Effector memory CD8-positive, alpha-beta T cell (primary cell): ENCODE results near the gene PPM1H.

ENCODE experiments used
- ATAC-seq: fragments of 150-1000 bp; cut with Tn5 transposase; replicated peaks from 2 replicates; pipeline ENCODE4 v1.10.0; 2021; ENCODE audit warnings: mild to moderate bottlenecking, moderate library complexity
- DNase-seq, 3 experiments: peaks; one replicate each; pipeline ENCODE4 v3.0.0; 2021
- H3K27ac Mint-ChIP-seq, 2 donors: one replicate each; pipeline ENCODE4 v1.8.0; 2022; ENCODE audit warnings: mild to moderate bottlenecking in 2 of 2, mixed read lengths in 2 of 2, moderate library complexity in 2 of 2
- H3K27me3 Mint-ChIP-seq, 2 donors: one replicate each; pipeline ENCODE4 v1.8.0; 2022; ENCODE audit warnings: mixed read lengths in 2 of 2
- H3K36me3 Mint-ChIP-seq: one replicate; pipeline ENCODE4 v1.8.0; 2022; ENCODE audit warnings: mild to moderate bottlenecking, moderate library complexity, mixed read lengths; ENCODE audit not compliant: insufficient read depth
- H3K4me1 Mint-ChIP-seq, 2 donors: one replicate each; pipeline ENCODE4 v1.8.0; 2022; ENCODE audit warnings: low read depth in 2 of 2, mixed read lengths in 2 of 2
- H3K4me3 Mint-ChIP-seq, 2 donors: one replicate each; pipeline ENCODE4 v1.8.0; 2022; ENCODE audit warnings: mild to moderate bottlenecking in 2 of 2, mixed read lengths in 2 of 2, moderate library complexity in 2 of 2
- H3K9me3 Mint-ChIP-seq, 2 donors: one replicate each; pipeline ENCODE4 v1.8.0; 2022; ENCODE audit warnings: mixed read lengths in 2 of 2

The PPM1H gene

DNA sequence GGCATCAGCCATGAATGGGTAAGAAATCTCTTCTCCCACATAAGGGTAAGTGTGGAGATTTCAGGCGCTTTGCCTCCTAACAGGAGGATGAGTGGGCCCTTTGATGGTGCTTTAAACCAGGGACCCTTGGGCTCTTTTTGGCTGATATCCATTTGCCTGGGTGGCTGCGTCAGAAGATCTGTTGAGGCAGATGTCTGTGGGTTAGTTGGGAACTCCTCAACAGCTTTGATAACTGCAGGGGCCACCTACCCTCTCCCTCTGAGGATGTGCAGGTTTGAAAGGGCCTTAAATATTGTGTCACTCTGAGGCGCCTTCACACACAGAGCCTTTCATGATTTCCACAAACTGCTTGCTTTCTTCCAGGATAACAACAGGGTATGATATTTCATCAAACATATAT, 210.7 kb downstream of the PPM1H start:
- H3K4me1 Mint-ChIP-seq = peaks cover 0 to 4% of the 10 kb centered on the region in 2 donors
- H3K9me3 Mint-ChIP-seq = no peaks in the 10 kb centered on the region
- no peak for ATAC-seq

DNA sequence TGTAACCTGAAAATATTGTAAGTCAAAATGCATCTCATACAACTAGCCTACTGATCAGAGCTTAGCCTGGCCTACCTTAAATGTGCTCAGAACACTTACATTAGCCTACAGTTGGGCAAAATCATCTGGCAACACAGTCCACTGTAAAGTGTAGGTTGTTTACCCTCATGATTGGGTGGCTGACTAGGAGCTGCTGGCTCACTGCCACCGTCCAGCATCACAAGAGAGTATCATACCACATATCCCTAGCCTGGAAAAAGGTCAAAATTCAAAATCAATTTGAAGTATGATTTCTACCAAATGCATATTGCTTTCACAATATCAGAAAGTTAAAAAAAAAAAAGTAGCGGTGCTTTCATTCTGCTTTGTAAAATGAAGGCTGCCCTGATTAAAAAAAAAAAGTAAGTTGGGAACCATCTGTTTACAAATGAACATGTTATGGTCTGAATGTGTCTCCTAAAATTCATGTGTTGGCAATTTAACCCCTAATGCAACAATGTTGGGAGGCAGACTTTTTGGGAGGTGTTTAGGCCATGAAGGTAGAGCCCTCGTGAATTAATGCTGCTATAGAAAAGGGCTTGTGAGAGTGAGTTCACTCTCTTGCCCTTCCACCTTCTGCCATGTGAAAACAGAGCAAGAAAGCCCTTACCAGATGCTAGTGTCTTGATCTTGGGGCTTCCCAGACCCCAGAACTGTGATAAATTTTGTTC, 211.8 kb downstream of the PPM1H start:
- ATAC-seq = no peak
- no peak for DNase-seq
- Mint-ChIP-seq H3K27ac (no peak overlapping the region), H3K27me3 (peaks cover 0 to 1% of the 10 kb centered on the region in 2 donors), H3K36me3 (no peaks in the 10 kb centered on the region), H3K4me3 (no peak overlapping the region), H3K9me3 (no peaks in the 10 kb centered on the region), H3K4me1 (no peaks in the 10 kb centered on the region)

More for the DNA sequence above, 210.7 kb downstream of the PPM1H start:
- Mint-ChIP-seq H3K4me3 (no peak overlapping the region), H3K36me3 (no peaks in the 10 kb centered on the region), H3K27ac (no peak overlapping the region), H3K27me3 (peaks cover 0 to 13% of the 10 kb centered on the region in 2 donors)
- DNase-seq = no peak

DNA sequence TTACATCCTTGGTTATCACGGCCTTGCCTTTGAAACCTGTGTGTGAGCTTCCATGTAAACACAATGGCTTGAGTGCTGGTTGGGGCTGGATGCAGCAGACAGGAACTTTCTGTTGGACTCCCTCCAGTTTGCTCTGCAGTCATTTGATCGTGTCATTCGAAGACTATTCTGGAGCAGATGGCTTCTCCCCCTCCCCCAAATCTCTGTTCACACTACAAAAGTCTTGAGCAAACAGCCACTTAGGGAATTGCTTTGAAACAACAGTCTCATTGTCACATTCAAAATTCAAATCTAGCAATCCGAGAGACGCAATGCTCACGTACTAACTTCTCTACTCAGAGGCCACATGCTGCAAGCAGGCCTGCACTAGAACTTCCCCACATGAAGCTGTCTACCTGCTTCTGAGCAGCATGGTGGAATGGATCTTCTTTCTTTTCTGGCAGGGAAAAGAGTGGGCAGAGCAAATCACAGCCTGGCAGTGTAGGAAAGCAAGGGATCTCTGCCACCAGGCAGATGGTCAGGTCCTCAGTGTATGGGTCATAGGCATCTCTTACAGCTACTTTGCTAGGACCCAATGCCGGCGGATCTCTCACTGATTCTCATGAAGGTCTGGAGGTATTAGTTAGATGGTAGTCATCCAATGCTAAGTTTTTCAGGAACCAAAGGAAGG, 214.2 kb downstream of the PPM1H start:
- no peak for ATAC-seq
- H3K27ac Mint-ChIP-seq = no peak overlapping the region
- no peak overlapping the region for H3K4me3 Mint-ChIP-seq
- no peaks in the 10 kb centered on the region for H3K9me3 Mint-ChIP-seq
- H3K27me3 Mint-ChIP-seq = no peaks in the 10 kb centered on the region
- DNase-seq = no peak
- H3K4me1 Mint-ChIP-seq = no peaks in the 10 kb centered on the region
- H3K36me3 Mint-ChIP-seq = no peaks in the 10 kb centered on the region

DNA sequence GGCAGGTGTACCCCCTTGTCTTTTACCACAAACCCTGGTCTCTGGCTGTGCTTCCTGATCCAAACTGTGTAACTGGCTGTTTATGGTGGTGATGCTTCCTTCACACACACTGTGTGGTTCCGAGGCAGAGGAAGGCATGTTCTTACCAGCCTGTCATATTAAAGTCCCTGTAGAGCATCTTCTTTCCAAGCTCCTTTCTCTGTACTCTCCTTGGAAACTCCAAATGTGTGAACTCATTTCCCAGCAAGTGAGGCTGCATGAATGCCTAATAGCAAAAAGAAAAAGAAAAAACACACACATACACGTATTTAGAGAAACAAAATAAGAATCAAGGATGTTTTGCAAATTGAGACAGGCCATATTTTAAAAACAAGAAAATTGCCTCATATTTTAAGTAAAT, 214.9 kb downstream of the PPM1H start:
- no peaks in the 10 kb centered on the region for H3K27me3 Mint-ChIP-seq
- DNase-seq = no peak
- no peak overlapping the region for H3K27ac Mint-ChIP-seq
- H3K9me3 Mint-ChIP-seq = no peaks in the 10 kb centered on the region
- H3K4me1 Mint-ChIP-seq = no peaks in the 10 kb centered on the region
- no peaks in the 10 kb centered on the region for H3K36me3 Mint-ChIP-seq
- no peak overlapping the region for H3K4me3 Mint-ChIP-seq
- ATAC-seq = no peak

DNA sequence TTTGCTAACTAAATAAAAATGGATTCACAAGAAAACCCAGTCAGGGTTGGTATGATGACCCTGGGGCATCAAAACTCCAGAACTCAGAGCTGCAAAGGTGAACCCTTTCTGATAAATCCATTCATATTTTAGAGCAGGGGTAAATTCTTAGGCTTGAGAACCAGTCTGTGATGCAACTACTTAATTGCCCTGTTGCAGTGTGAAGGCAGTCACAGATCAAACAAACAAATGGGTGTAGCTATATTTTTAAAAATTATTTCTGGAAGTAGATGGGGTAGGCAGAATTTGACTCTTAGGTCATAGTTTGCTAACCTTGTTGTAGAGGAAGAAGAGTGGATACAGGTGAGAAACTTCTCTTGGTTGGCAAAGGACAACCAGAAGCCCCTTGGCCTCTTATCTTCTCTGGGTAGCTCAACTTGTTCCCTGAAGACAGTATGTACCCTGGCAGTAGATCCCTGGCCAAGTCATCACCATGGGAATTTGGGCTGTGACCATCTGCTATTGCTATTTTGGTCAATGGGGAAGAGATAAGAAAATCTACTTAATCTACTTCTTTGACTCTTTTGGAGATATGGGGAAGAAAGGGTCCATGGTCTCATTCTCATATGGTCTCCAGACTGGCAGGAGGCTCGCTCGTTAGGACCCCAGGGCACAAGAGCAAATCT, 216.1 kb downstream of the PPM1H start:
- Mint-ChIP-seq H3K9me3 (no peaks in the 10 kb centered on the region), H3K27me3 (no peaks in the 10 kb centered on the region), H3K36me3 (no peaks in the 10 kb centered on the region), H3K27ac (no peak overlapping the region), H3K4me3 (no peak overlapping the region), H3K4me1 (no peaks in the 10 kb centered on the region)
- ATAC-seq = no peak
- DNase-seq = no peak

DNA sequence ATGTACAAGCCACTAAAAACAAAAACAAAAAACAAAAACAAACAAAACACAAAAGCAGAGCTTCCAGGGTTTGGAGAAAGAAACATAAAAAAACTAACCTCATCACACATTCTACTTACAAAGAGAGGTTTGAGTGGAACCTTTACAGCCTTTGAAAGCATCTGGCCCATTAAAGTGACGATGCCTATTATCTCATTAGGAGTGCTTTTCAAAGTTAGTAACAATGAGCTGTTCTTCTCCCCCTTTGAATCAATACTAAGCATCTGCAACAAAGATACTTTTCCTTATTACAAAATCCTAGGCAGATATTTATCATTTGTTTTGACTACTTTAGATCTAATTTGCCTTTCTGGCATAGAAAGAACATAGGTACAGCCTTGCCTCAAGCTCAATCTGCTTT, 217.3 kb downstream of the PPM1H start:
- DNase-seq (no peak), ATAC-seq (no peak)
- Mint-ChIP-seq H3K4me3 (no peak overlapping the region), H3K27me3 (no peaks in the 10 kb centered on the region), H3K4me1 (no peaks in the 10 kb centered on the region), H3K9me3 (no peaks in the 10 kb centered on the region), H3K27ac (no peak overlapping the region), H3K36me3 (no peaks in the 10 kb centered on the region)

DNA sequence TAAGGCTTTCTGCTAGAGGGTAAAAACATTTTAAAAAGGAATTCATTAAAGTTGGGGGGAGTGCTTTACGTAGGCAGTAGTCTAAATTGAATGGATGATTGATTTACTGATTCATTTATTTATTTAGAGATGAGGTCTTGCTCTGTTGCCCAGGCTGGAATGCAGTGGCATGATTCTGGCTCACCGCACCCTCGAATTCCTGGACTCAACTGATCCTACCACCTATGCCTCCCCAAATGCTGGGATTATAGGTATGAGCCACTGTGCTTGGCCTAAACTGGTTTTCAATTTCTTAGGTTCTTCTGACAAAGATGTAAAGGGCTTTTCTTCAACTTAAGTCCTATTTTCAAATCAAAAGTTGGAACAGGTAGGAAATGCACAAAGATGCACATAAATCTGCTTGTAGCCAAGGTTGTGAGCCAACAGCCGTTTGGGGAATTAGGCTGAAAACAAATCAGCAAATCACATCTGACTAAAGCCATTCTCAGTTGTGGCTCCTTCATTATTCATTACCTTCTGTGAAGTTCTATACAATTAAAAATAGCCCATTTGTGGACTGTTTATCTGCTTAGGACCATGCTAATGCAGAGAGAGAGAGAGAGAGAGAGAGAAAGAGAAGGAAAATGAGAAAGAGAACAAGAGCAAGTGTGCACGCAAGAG, 218.0 kb downstream of the PPM1H start:
- no peaks in the 10 kb centered on the region for H3K4me1 Mint-ChIP-seq
- ATAC-seq = no peak
- H3K36me3 Mint-ChIP-seq = no peaks in the 10 kb centered on the region
- DNase-seq = no peak
- no peaks in the 10 kb centered on the region for H3K27me3 Mint-ChIP-seq
- H3K9me3 Mint-ChIP-seq = no peaks in the 10 kb centered on the region
- no peak overlapping the region for H3K27ac Mint-ChIP-seq
- no peak overlapping the region for H3K4me3 Mint-ChIP-seq

DNA sequence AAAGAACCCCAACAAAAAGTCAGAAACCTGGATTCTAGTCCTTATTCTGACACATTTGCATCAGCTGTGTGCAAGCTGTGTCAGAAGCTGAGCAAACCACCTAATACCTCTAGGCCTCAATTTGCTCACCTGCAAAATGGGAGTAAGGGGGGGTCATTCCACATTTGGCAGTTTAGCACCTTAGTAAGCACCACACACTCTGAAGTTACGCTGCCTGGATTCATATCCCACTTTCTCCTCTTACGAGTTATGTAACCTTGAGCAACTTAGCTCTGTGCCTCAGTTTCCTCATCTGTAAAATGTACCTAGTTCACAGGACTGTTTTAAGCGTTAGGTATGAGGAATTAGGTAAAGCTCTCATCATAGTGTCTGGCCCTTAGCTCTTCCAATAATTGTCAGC, 218.9 kb downstream of the PPM1H start:
- Mint-ChIP-seq H3K36me3 (no peaks in the 10 kb centered on the region), H3K27ac (no peak overlapping the region), H3K4me1 (no peaks in the 10 kb centered on the region), H3K4me3 (no peak overlapping the region), H3K27me3 (no peaks in the 10 kb centered on the region), H3K9me3 (no peaks in the 10 kb centered on the region)
- no peak for DNase-seq
- ATAC-seq = no peak

DNA sequence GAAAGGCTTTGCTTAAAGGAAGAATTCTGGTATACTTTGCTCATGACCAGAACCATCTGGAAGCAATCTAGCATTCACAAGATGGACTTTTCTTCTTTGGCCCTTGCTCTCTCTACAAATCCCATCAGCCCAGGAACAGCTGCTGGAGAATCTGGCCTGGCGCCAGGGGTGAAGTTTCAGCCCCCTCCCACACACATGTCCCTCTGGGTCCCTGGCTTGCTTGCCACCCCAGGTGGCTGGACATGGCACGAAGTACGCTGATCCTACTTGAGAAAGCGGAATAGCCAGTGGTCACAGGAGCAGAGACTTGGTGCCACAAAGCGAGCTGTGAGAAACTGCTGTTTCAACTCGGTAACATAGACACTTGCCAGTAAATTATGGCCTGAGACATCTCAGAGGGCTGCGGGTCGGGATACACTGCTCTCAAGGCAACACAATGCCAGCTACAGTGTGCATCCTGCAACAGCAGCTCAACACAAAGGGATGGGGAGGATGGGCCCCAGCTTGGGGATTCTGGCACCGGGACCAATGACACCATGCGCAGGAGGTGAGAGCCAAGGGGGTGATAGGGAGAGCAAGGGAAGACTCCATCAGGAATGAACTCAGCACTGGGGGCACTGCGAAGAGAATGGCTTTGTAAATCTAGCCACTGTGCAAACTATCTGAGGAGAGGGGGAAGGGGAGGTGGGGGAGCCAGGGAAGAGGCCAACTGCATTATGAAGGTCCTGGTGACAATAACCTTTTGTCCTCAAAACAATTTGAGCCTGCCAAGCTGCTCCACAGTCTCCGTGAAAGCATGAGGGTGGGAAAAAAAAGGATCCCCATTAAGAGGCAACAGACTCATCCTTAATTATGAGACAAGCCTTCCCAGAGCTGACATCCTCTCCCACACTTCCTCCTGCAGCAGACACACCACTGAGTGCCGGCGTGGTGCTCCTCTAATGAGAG, 219.9 kb downstream of the PPM1H start:
- no peaks in the 10 kb centered on the region for H3K36me3 Mint-ChIP-seq
- no peaks in the 10 kb centered on the region for H3K9me3 Mint-ChIP-seq
- no peak overlapping the region for H3K4me3 Mint-ChIP-seq
- no peaks in the 10 kb centered on the region for H3K4me1 Mint-ChIP-seq
- ATAC-seq (no peak), DNase-seq (no peak)
- no peak overlapping the region for H3K27ac Mint-ChIP-seq
- no peaks in the 10 kb centered on the region for H3K27me3 Mint-ChIP-seq

DNA sequence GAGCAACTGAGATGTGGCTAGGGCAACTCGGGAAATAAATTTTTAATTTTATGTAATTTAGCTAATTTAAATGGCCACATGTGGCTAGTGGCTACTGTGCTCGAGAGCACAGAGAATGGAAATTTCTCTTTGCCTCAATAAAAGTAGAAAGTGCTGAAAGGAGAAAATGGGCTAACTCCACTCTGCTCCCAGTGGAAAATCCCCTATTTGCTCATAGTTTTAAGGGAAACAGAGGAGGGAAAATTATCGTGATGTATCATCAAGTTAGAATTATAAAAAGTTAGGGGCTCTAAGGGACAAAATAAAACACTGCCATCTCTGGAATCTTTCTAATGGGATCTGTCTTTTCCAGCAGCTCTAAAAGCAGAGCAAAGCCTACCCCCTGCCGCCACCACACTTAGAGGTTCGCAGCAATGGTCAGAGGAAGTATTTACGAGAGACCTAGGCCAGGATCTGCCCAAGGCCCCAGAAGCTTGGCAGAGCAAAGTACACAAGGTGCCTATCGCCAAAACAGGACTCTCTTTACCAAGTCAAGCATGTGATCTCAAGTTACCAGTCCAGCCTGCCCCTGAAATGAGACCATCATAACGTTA, 220.7 kb downstream of the PPM1H start:
- DNase-seq (no peak), ATAC-seq (no peak)
- Mint-ChIP-seq H3K27ac (no peak overlapping the region), H3K36me3 (no peaks in the 10 kb centered on the region), H3K4me1 (no peaks in the 10 kb centered on the region), H3K9me3 (no peaks in the 10 kb centered on the region), H3K4me3 (no peak overlapping the region), H3K27me3 (peaks cover 0 to 7% of the 10 kb centered on the region in 2 donors)

DNA sequence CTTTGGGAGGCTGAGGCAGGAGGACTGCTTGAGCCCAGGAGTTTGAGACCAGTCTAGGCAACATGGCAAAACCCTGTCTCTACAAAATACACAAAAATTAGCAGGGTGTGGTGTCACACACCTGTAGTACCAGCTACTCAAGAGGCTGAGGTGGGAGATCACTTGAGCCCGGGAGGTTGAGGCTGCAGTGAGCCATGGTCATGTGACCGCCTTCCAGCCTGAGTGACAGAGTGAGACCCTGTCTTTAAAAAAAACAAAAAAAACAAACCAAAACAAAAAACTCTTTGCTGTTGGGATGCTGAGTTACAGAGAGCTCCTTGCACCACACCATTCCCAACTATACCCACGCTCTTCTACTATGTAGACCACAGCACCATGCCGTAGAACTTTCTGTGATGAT, 221.2 kb downstream of the PPM1H start:
- DNase-seq = no peak
- Mint-ChIP-seq H3K4me3 (no peak overlapping the region), H3K4me1 (no peaks in the 10 kb centered on the region), H3K27me3 (peaks cover 0 to 10% of the 10 kb centered on the region in 2 donors), H3K9me3 (no peaks in the 10 kb centered on the region), H3K27ac (no peak overlapping the region), H3K36me3 (no peaks in the 10 kb centered on the region)
- no peak for ATAC-seq

DNA sequence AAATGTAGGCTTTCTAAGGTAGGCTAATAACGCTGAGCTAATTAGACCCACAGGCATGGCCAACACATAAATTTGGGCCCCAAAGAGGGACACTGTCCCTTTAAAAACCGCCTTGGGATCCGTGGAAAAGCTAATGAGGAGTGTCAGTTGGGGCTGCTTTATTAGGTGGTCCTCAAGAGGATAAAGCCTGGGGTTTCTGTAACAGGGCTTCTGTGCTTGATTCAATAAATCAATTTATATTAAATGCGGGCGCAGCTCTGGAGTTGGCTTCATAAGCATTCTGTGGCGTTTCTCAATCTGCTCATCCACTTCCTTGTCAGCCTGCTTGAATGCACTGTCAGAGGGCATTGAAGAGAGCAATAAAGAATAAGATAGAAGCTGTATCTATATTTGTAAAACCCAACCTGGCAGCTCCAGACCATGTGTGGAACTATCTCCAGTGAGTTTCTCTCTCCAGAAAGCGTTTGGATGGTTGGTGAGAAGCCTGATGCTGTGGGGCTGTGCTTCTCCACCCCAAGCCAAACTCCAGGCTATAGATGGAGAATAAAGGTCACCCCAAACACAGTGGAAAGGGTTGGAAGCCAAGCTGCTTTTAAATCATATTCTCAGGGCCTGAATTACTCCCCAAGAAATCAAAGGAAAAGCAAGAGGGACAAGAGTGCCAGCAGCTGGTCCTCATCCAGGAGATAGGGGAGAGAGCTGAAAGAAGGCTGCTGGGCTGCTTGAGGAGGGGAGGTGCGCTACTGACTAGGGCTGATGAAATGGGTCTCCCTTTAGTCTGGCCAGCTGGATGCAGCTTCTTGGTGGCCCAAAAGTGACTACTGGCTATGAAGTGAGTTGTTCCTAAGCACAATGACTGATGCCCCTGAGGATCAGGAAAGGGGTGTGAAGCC, 222.0 kb downstream of the PPM1H start:
- no peaks in the 10 kb centered on the region for H3K4me1 Mint-ChIP-seq
- DNase-seq = no peak
- H3K4me3 Mint-ChIP-seq = no peak overlapping the region

More for the DNA sequence above, 222.0 kb downstream of the PPM1H start:
- no peak overlapping the region for H3K27ac Mint-ChIP-seq
- ATAC-seq = no peak
- H3K27me3 Mint-ChIP-seq = peaks cover 0 to 16% of the 10 kb centered on the region in 2 donors
- H3K36me3 Mint-ChIP-seq = no peaks in the 10 kb centered on the region
- no peaks in the 10 kb centered on the region for H3K9me3 Mint-ChIP-seq
